ENCODE data around the gene PRPF4.

- no peak for TF ChIP-seq CTCF (IDR thresholded peaks at IDR 0.05; ENCODE audit: borderline replicate concordance, extremely low read depth, low read length, poor library complexity, severe bottlenecking)
- no peak for TF ChIP-seq EZH2 (IDR thresholded peaks at IDR 0.05; ENCODE audit: borderline replicate concordance, low read depth, low read length, severe bottlenecking)
Measured at GRCh38 chr9:113241161-113241560, 34.3 kb upstream of the PRPF4 start.

Measured in DND-41 (cell line).